IMR-90 (cell line): ENCODE measurements around the gene SKIC8. TPM values are rescaled to one million over a fixed set of nuclear protein-coding genes. Genes with fewer than 3 reads are reported as not detected.

Source experiments
- ATAC-seq: fragments of 200-7000 bp; cut with Tn5 transposase; 2 replicates; pipeline ENCODE4 v1.9.1; 2020; ENCODE audit warnings: low read depth, mild to moderate bottlenecking, moderate library complexity
- BruUV-seq: library from RNA; stranded (reverse); fragments of 400-500 nt; replicated peaks from 2 replicates; lab custom pipeline; 2021; lab: Mats Ljungman, UMichigan
- CTCF ChIA-PET: fragments of 300-600 bp; formaldehyde crosslinking; extraction: SDS; loops from one replicate; lab custom pipeline; 2021; ENCODE audit warnings: antibody characterized with exemption; lab: Yijun Ruan, JAX
- POLR2A ChIA-PET: fragments of 300-600 bp; sonication (Branson Sonifier 250); formaldehyde crosslinking; loops from one replicate; lab custom pipeline; 2022; ENCODE audit warnings: antibody characterized with exemption; ENCODE audit not compliant: unreplicated experiment; lab: Charles Lee
- DNase-seq: peaks from one replicate; pipeline ENCODE4 v3.0.0; 2013
- H2AFZ ChIP-seq: replicated peaks from 2 replicates; pipeline ENCODE3; 2013; ENCODE audit warnings: low read length, mild to moderate bottlenecking; ENCODE audit not compliant: poor library complexity
- H2AK5ac ChIP-seq: 2 replicates; pipeline ENCODE4 v1.6.1; 2013; ENCODE audit warnings: low read depth, low read length, inconsistent platforms
- H2AK9ac ChIP-seq: replicated peaks from 2 replicates; pipeline ENCODE3; 2013; ENCODE audit warnings: mild to moderate bottlenecking, low read depth, low read length, moderate library complexity; ENCODE audit not compliant: poor library complexity
- H2BK120ac ChIP-seq: 2 replicates; pipeline ENCODE4 v1.6.1; 2013; ENCODE audit warnings: low read depth, low read length, inconsistent platforms
- H2BK15ac ChIP-seq: 3 replicates; pipeline ENCODE4 v1.6.1; 2013; ENCODE audit warnings: low read depth, low read length, inconsistent platforms
- H2BK20ac ChIP-seq: 2 replicates; pipeline ENCODE4 v1.6.1; 2013; ENCODE audit warnings: low read depth, mild to moderate bottlenecking, inconsistent platforms, low read length, moderate library complexity
- H2BK5ac ChIP-seq: 2 replicates; pipeline ENCODE4 v1.6.1; 2013; ENCODE audit warnings: mild to moderate bottlenecking, low read depth, low read length, inconsistent platforms; ENCODE audit not compliant: poor library complexity, severe bottlenecking
- H3K14ac ChIP-seq: replicated peaks from 2 replicates; pipeline ENCODE4 v1.6.1; 2013; ENCODE audit warnings: low read depth, low read length, inconsistent platforms
- H3K18ac ChIP-seq: 2 replicates; pipeline ENCODE4 v1.6.1; 2013; ENCODE audit warnings: low read depth, low read length, control low read depth
- H3K23ac ChIP-seq: 2 replicates; pipeline ENCODE4 v1.6.1; 2013; ENCODE audit warnings: low read depth, low read length, inconsistent platforms
- H3K27ac ChIP-seq: 2 replicates; pipeline ENCODE4 v1.5.1; 2013; ENCODE audit warnings: mild to moderate bottlenecking, control low read depth, low read length; ENCODE audit not compliant: insufficient read depth
- H3K27me3 ChIP-seq: 2 replicates; pipeline ENCODE4 v1.6.1; 2013; ENCODE audit warnings: low read length; ENCODE audit not compliant: control insufficient read depth, insufficient read depth
- H3K36me3 ChIP-seq: 2 replicates; pipeline ENCODE4 v1.6.1; 2013; ENCODE audit warnings: low read length, mixed read lengths; ENCODE audit not compliant: control insufficient read depth, insufficient read depth
- H3K4ac ChIP-seq: 2 replicates; pipeline ENCODE4 v1.6.1; 2013; ENCODE audit warnings: low read depth, low read length, inconsistent platforms
- H3K4me1 ChIP-seq: 2 replicates; pipeline ENCODE4 v1.6.1; 2013; ENCODE audit warnings: low read length, mixed read lengths; ENCODE audit not compliant: control insufficient read depth, insufficient read depth
- H3K4me2 ChIP-seq: 2 replicates; pipeline ENCODE4 v1.6.1; 2013; ENCODE audit warnings: low read depth, mild to moderate bottlenecking, control low read depth, low read length, moderate library complexity
- H3K4me3 ChIP-seq: 2 replicates; pipeline ENCODE4 v1.5.1; 2013; ENCODE audit warnings: low read depth, mild to moderate bottlenecking, control low read depth, low read length, moderate library complexity; ENCODE audit not compliant: insufficient read depth
- H3K56ac ChIP-seq: 2 replicates; pipeline ENCODE4 v1.6.1; 2013; ENCODE audit warnings: low read length, inconsistent platforms; ENCODE audit not compliant: insufficient read depth; ENCODE audit errors: extremely low read depth
- H3K79me1 ChIP-seq, 2 experiments: 2 replicates each; pipeline ENCODE4 v1.6.1; 2013; ENCODE audit warnings: low read length in 2 of 2, inconsistent platforms in 1 of 2, low read depth in 1 of 2
- H3K9ac ChIP-seq: 2 replicates; pipeline ENCODE4 v1.6.1; 2013; ENCODE audit warnings: low read depth, low read length, control low read depth
- H3K9me1 ChIP-seq: 2 replicates; pipeline ENCODE4 v1.6.1; 2013; ENCODE audit warnings: low read length, inconsistent platforms; ENCODE audit not compliant: insufficient read depth
- H3K9me3 ChIP-seq: 2 replicates; pipeline ENCODE4 v1.6.1; 2013; ENCODE audit warnings: low read length; ENCODE audit not compliant: control insufficient read depth, insufficient read depth
- H4K20me1 ChIP-seq: 2 replicates; pipeline ENCODE4 v1.6.1; 2013; ENCODE audit warnings: low read length, inconsistent platforms; ENCODE audit not compliant: insufficient read depth
- H4K5ac ChIP-seq: 2 replicates; pipeline ENCODE4 v1.6.1; 2013; ENCODE audit warnings: mild to moderate bottlenecking, low read depth, low read length, control low read depth
- H4K8ac ChIP-seq, 2 experiments: 2 replicates each; pipeline ENCODE4 v1.6.1; 2013; ENCODE audit warnings: low read depth in 2 of 2, low read length in 2 of 2, control low read depth in 1 of 2, inconsistent platforms in 1 of 2
- H4K91ac ChIP-seq: 2 replicates; pipeline ENCODE4 v1.6.1; 2013; ENCODE audit warnings: low read depth, low read length, inconsistent platforms; ENCODE audit not compliant: insufficient read depth
- NFE2L2 ChIP-seq: fragments of 150-350 bp; IDR thresholded peaks from 2 replicates; pipeline ENCODE4 v1.6.1; 2016; ENCODE audit warnings: low read depth, mild to moderate bottlenecking, low read length
- WGBS, 2 experiments: methylation state at CpG; one replicate each; pipeline versions ENCODE4 v1.1.5 to v1.1.7; 2013; ENCODE audit warnings: missing lambda C conversion rate in 2 of 2; ENCODE audit not compliant: insufficient read length in 1 of 2; ENCODE audit errors: extremely low coverage in 2 of 2; 5-methylcytosine and 5-hydroxymethylcytosine counted together
- dilution Hi-C: fragments of 300-500 bp; cut with HindIII; formaldehyde crosslinking; loops from one replicate; pipeline ENCODE4 v1.14.3; 2018; ENCODE audit warnings: low sequenced_read_pairs; ENCODE audit not compliant: unreplicated experiment
- in situ Hi-C: fragments of 300-500 bp; cut with MboI; formaldehyde crosslinking; loops from 3 replicates; pipeline ENCODE4 v1.14.3; 2019; ENCODE audit warnings: low sequenced_read_pairs, inconsistent platforms, mixed read lengths
- intact Hi-C: fragments of 100-400 bp; cut with micrococcal nuclease; formaldehyde crosslinking; loops from 2 replicates; pipeline ENCODE4 v1.10.0; 2022
- polyA plus RNA-seq, 3 experiments: library from polyadenylated mRNA; depleted of rRNA; stranded (reverse); fragments of >200 nt; gene quantifications; 2 replicates each; pipeline ENCODE4 v1.2.3, GENCODE V29; 2012; ENCODE audit warnings: low replicate concordance in 1 of 3
- total RNA-seq: library from RNA; depleted of rRNA; stranded (reverse); fragments of >200 nt; gene quantifications from 2 replicates; pipeline ENCODE4 v1.2.3, GENCODE V29; 2012

The SKIC8 gene
- total and polyA plus RNA-seq, 2 of the 4 experiments (the other 2 are of a cell fraction): 72.2 to 124 TPM

DNA sequence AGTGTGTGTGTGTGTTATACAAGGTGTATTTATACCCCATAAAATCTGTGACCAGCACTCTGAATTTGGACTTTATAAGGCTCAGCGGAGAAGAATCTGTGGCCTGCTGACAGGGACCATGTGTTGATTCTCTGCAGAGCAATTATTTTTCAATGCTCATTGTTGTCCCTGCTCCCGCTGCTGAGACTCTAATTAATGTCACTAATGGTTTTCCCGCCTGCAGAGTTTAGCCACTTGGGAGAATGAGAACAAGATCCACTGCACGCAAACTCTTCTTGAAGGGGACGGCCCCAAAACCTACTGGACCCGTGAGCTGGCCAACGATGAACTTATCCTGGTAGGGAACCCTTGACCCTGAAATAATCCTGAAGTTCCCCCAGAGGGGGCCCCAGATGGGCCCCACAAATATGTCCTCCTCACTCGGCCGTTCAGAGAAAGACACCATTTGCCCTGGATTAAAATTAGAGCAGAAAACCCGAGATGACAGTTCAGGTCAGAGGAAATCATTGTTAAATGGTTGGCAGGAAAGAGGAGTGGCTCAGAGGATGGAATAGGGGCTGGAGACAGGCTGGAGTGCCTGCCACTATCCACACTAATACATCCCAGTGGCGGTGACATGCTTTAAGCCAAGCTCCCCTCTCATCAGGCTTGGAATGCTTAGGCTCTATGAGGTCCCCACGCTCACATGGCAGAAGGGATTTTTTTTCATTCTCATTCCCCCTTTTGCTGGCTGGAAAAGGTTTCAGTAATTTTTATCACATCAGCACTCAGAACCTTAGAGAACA, 44.1 kb upstream of the SKIC8 start:
- no peaks in the 10 kb centered on the region for H3K9me3 ChIP-seq
- no peaks in the 10 kb centered on the region for H3K9me1 ChIP-seq
- H2AFZ ChIP-seq: no peak overlapping the region
- no peak overlapping the region for H2BK20ac ChIP-seq
- intact Hi-C loops (no loop called here), in situ Hi-C loops (no loop called here), dilution Hi-C loops (no loop called here)
- H3K14ac ChIP-seq: no peak overlapping the region
- no peak overlapping the region for H2BK120ac ChIP-seq
- no peaks in the 10 kb centered on the region for H3K36me3 ChIP-seq
- H4K20me1 ChIP-seq: no peaks in the 10 kb centered on the region
- no peak overlapping the region for H2AK9ac ChIP-seq
- no peak overlapping the region for H3K18ac ChIP-seq
- ATAC-seq (no peak), DNase-seq (no peak)
- H3K4me1 ChIP-seq: peaks cover 1% of the 10 kb centered on the region; the same call in 1 of the 2 replicates
- 69% methylated on average over 7 of the region's 12 CpGs; no CpG with 5 or more reads in 1 of the 2 experiments for WGBS, 2 experiments
- TF ChIP-seq NFE2L2: no peak
- H3K9ac ChIP-seq: no peak overlapping the region
- no peaks in the 10 kb centered on the region for H3K79me1 ChIP-seq
- no TSS peak for BruUV-seq
- no peak overlapping the region for H4K8ac ChIP-seq
- no peak overlapping the region for H2BK15ac ChIP-seq
- H3K4ac ChIP-seq: no peak overlapping the region
- no peak overlapping the region for H3K23ac ChIP-seq
- H2BK5ac ChIP-seq: no peak overlapping the region
- no peak overlapping the region for H2AK5ac ChIP-seq
- CTCF ChIA-PET: interaction anchor here (0.7 kb wide), 1 partner anchor 11 kb away, joined by 3 read pairs; no protein-coding TSS in a partner anchor
- H3K4me2 ChIP-seq: no peak overlapping the region
- H3K27me3 ChIP-seq: peaks cover 74% of the 10 kb centered on the region
- no peak overlapping the region for H3K4me3 ChIP-seq
- H4K5ac ChIP-seq: no peak overlapping the region
- H3K27ac ChIP-seq: no peak overlapping the region
- POLR2A ChIA-PET: no interaction called here
- H3K56ac ChIP-seq: no peak overlapping the region
- H4K91ac ChIP-seq: no peak overlapping the region
